ENCODE data around the gene STK38.

GRCh38 chr6:36546308-36546919 lies 865 bp downstream of the STK38 start:
- no peak for TF ChIP-seq CTCF (IDR thresholded peaks at IDR 0.05 in 2 of 3, conservative IDR thresholded peaks at IDR 0.05 in 1 of 3; ENCODE audit: insufficient read depth in 2 of 3, low read depth in 1 of 3, low read length in 3 of 3)
- TF ChIP-seq TCF7L2 (IDR thresholded peaks at IDR 0.05; ENCODE audit: low read depth, low read length), result no peak
- no peak for TF ChIP-seq KDM2B (CRISPR knock-in tag; IDR thresholded peaks at IDR 0.05)
- TF ChIP-seq STAT5A (IDR thresholded peaks at IDR 0.05; ENCODE audit: borderline replicate concordance, low read length), result no peak
- no peak for TF ChIP-seq NFE2L1 (tag; IDR thresholded peaks at IDR 0.05; ENCODE audit: borderline replicate concordance, low read depth)

Data from K562 (cell line).